AG09309 (cell line): ENCODE measurements around the gene BLTP1.
"Not testable (repeated sequence)": the region's sequence is repeated elsewhere in the genome, so short reads cannot be mapped to it uniquely, and the experiment has no call there.

Experiments
- DNase-seq: peaks from one replicate; pipeline ENCODE4 v3.0.0-alpha.2; 2010; ENCODE audit warnings: low read depth
- H3K4me3 ChIP-seq: 2 replicates; pipeline ENCODE4 v1.5.1; 2011; ENCODE audit warnings: mild to moderate bottlenecking, low read depth, low read length, moderate library complexity; ENCODE audit not compliant: control insufficient read depth
- CTCF ChIP-seq: IDR thresholded peaks from 2 replicates; pipeline ENCODE4 v1.5.1; 2011; ENCODE audit warnings: mild to moderate bottlenecking, low read depth, low read length, inconsistent platforms; ENCODE audit not compliant: insufficient read depth, control insufficient read depth; ENCODE audit errors: missing control alignments

The BLTP1 gene

GRCh38 chr4:122151982-122152710 is at the start of gene BLTP1:
TSS of gene BLTP1 (plus strand) at chr4:122152331. CDS start at chr4:122170648, 18,317 bp downstream.
- no peak for TF ChIP-seq CTCF
- DNase-seq = peak; percentile 17
- H3K4me3 ChIP-seq = peak within 1 kb of the TSS; percentile 98

DNA sequence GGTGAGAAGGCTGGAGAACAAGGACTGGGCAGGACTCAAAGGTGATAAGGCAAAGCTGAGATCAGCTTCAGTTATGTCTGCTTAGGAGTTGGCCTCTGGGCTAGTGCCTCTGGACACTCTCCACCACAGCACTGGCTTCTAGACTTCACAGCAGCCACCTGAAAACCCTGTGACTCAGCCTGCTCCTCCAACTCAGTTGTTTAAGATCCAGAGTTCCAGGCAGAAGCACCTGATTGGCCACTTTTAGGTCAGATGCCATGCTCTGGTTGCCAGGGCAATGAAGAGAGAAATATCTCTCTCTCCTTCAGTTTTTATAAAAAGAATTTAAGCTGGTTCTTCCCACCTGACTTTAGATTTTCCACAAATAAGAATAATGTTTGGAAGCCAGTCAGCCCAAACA is 47.9 kb upstream of the BLTP1 start:
- TF ChIP-seq CTCF = no peak
- no peak for DNase-seq

GRCh38 chr4:122107680-122108079 is 44.5 kb upstream of the BLTP1 start:
- no peak for DNase-seq
- no peak for TF ChIP-seq CTCF

More for the DNA sequence above, 47.9 kb upstream of the BLTP1 start:
- no peak overlapping the region for H3K4me3 ChIP-seq

DNA sequence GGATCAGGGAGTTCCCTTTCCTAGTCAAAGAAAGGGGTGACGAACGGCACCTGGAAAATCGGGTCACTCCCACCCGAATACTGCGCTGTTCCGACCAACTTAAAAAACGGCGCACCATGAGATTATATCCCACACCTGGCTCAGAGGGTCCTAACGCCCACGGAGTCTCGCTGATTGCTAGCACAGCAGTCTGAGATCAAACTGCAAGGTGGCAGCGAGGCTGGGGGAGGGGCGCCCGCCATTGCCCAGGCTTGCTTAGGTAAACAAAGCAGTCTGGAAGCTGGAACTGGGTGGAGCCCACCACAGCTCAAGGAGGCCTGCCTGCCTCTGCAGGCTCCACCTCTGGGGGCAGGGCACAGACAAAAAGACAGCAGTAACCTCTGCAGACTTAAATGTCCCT is 41.8 kb upstream of the BLTP1 start:
- DNase-seq, H3K4me3 ChIP-seq: not testable (repeated sequence)

More at GRCh38 chr4:122107680-122108079, 44.5 kb upstream of the BLTP1 start:
- H3K4me3 ChIP-seq = no peak overlapping the region

DNA sequence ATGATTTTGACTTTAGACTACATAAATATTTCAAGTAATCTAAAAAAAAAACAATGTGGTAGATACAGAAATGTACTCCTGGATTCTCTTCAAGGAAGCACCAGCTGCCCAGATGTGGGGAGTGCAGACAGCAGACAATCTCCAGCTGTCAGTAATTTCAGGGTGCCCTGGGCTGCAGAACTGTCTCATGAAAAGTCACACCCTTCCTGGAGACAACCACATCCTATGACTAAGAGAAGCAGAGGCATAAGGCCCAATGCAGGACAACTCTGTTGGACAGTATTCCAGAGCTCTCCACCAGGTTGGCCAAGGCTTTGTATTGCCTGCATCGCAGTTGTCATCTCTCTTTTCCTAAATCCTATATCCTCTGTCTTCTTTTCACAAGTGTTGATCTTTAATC is 34.4 kb upstream of the BLTP1 start:
- no peak overlapping the region for H3K4me3 ChIP-seq
- no peak for TF ChIP-seq CTCF
- DNase-seq = peak; percentile 5

DNA sequence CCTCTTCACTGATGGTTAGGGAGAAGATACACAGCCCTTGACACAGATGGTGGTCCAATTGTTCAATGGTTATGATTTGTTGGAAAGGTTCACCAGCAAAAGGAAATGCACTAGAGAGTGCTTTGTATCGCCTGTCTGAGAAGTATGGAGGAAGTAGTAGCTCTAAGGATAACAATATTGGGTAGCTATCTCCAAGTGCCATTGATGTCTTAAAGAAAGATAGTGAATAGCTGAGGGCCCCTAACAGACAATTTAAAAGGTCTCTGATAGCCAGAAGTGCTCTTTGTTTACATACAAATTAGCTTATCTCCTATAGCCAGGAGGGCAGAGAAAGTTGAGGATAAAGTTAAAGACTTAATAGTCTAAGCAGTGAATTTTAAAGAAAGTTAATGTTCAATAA is 33.9 kb upstream of the BLTP1 start:
- TF ChIP-seq CTCF = no peak

GRCh38 chr4:122119739-122120138 is 32.4 kb upstream of the BLTP1 start:
- no peak overlapping the region for H3K4me3 ChIP-seq
- no peak for DNase-seq
- TF ChIP-seq CTCF = no peak

More for the DNA sequence above, 33.9 kb upstream of the BLTP1 start:
- no peak for DNase-seq
- H3K4me3 ChIP-seq = no peak overlapping the region
